ENCODE results near the gene CACHD1. TPM values are rescaled to one million over a fixed set of nuclear protein-coding genes. Genes with fewer than 3 reads are reported as not detected.

The CACHD1 gene
- total RNA-seq, 3 donors from 2014 or later (not counting 1 experiment from before 2014, with no cell fraction given), result not detected

GRCh38 chr1:64594446-64594845 lies 124.5 kb downstream of the CACHD1 start:
- Mint-ChIP-seq H3K9me3 (no peaks in the 10 kb centered on the region), H3K27ac (no peak overlapping the region), H3K4me1 (no peaks in the 10 kb centered on the region), H3K4me3 (no peak overlapping the region), H3K27me3 (ENCODE audit: low read depth in 2 of 2) (peaks cover 5 to 13% of the 10 kb centered on the region in 2 donors), H3K36me3 (no peaks in the 10 kb centered on the region)
- Histone ChIP-seq H3K27me3 (ENCODE audit: control insufficient read depth, insufficient read depth, low read length) (no peaks in the 10 kb centered on the region), H3K27ac (ENCODE audit: low read length) (no peak overlapping the region), H3K4me3 (ENCODE audit: low read length) (no peak overlapping the region), H3K36me3 (ENCODE audit: control insufficient read depth, insufficient read depth, low read length) (no peaks in the 10 kb centered on the region), H3K9me3 (ENCODE audit: control insufficient read depth, insufficient read depth, low read length) (no peaks in the 10 kb centered on the region), H3K4me1 (ENCODE audit: control insufficient read depth, insufficient read depth, low read length) (no peaks in the 10 kb centered on the region)
- TF ChIP-seq, protein P1, sequence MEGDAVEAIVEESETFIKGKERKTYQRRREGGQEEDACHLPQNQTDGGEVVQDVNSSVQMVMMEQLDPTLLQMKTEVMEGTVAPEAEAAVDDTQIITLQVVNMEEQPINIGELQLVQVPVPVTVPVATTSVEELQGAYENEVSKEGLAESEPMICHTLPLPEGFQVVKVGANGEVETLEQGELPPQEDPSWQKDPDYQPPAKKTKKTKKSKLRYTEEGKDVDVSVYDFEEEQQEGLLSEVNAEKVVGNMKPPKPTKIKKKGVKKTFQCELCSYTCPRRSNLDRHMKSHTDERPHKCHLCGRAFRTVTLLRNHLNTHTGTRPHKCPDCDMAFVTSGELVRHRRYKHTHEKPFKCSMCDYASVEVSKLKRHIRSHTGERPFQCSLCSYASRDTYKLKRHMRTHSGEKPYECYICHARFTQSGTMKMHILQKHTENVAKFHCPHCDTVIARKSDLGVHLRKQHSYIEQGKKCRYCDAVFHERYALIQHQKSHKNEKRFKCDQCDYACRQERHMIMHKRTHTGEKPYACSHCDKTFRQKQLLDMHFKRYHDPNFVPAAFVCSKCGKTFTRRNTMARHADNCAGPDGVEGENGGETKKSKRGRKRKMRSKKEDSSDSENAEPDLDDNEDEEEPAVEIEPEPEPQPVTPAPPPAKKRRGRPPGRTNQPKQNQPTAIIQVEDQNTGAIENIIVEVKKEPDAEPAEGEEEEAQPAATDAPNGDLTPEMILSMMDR (IDR thresholded peaks at IDR 0.05), result no peak
- DNase-seq (no peak), ATAC-seq (no peak)
- WGBS (ENCODE audit: insufficient coverage), result 100% methylated on average over 4 of the region's 4 CpGs
- intact Hi-C loops (cut with micrococcal nuclease), result no loop called here

GRCh38 chr1:64595871-64596515 lies 126.1 kb downstream of the CACHD1 start:
- 90% methylated on average over 4 of the region's 5 CpGs for WGBS (ENCODE audit: insufficient coverage)
- TF ChIP-seq, protein P1 (IDR thresholded peaks at IDR 0.05), result no peak
- intact Hi-C loops (cut with micrococcal nuclease), result no loop called here
- Mint-ChIP-seq H3K4me1 (no peaks in the 10 kb centered on the region), H3K9me3 (no peaks in the 10 kb centered on the region), H3K27ac (no peak overlapping the region), H3K27me3 (ENCODE audit: low read depth in 2 of 2) (peaks cover 13 to 14% of the 10 kb centered on the region in 2 donors), H3K4me3 (no peak overlapping the region), H3K36me3 (no peaks in the 10 kb centered on the region)
- Histone ChIP-seq H3K4me3 (ENCODE audit: low read length) (no peak overlapping the region), H3K9me3 (ENCODE audit: control insufficient read depth, insufficient read depth, low read length) (no peaks in the 10 kb centered on the region), H3K4me1 (ENCODE audit: control insufficient read depth, insufficient read depth, low read length) (no peaks in the 10 kb centered on the region), H3K27me3 (ENCODE audit: control insufficient read depth, insufficient read depth, low read length) (no peaks in the 10 kb centered on the region), H3K36me3 (ENCODE audit: control insufficient read depth, insufficient read depth, low read length) (no peaks in the 10 kb centered on the region), H3K27ac (ENCODE audit: low read length) (no peak overlapping the region)
- ATAC-seq (no peak), DNase-seq (no peak)

DNA sequence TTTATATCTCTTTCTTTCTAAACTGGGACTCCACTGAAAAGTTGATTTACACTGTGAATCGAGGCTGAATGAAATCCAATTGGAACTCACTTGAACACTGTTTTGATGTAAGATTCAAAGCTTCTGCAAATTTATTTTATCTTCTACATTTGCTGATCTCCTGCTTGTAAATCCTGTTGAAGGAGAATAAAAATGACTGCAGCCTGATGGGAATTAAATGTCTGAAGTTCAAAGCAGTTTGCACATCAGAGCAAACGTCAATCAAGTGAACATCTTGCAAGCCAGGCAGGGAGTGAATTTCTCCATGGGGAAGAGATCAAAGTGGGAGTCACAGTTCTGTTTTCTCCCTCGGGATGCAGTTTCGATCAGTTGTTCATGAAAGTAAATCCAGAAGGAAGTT lies 127.2 kb downstream of the CACHD1 start:
- no peaks in the 10 kb centered on the region for H3K9me3 ChIP-seq (ENCODE audit: control insufficient read depth, insufficient read depth, low read length)
- no peaks in the 10 kb centered on the region for H3K9me3 Mint-ChIP-seq
- DNase-seq (no peak), ATAC-seq (no peak)
- no peaks in the 10 kb centered on the region for H3K36me3 ChIP-seq (ENCODE audit: control insufficient read depth, insufficient read depth, low read length)
- H3K27me3 Mint-ChIP-seq (ENCODE audit: low read depth in 2 of 2), result peaks cover 13% of the 10 kb centered on the region in 2 donors
- H3K27ac ChIP-seq (ENCODE audit: low read length), result no peak overlapping the region
- H3K4me3 ChIP-seq (ENCODE audit: low read length), result no peak overlapping the region
- TF ChIP-seq, protein P1 (IDR thresholded peaks at IDR 0.05), result no peak
- no peaks in the 10 kb centered on the region for H3K36me3 Mint-ChIP-seq
- H3K27ac Mint-ChIP-seq, result no peak overlapping the region
- intact Hi-C loops (cut with micrococcal nuclease), result no loop called here
- WGBS (ENCODE audit: insufficient coverage), result 86% methylated on average over 3 of the region's 4 CpGs
- no peaks in the 10 kb centered on the region for H3K4me1 ChIP-seq (ENCODE audit: control insufficient read depth, insufficient read depth, low read length)
- no peak overlapping the region for H3K4me3 Mint-ChIP-seq
- H3K27me3 ChIP-seq (ENCODE audit: control insufficient read depth, insufficient read depth, low read length), result no peaks in the 10 kb centered on the region
- H3K4me1 Mint-ChIP-seq, result no peaks in the 10 kb centered on the region

DNA sequence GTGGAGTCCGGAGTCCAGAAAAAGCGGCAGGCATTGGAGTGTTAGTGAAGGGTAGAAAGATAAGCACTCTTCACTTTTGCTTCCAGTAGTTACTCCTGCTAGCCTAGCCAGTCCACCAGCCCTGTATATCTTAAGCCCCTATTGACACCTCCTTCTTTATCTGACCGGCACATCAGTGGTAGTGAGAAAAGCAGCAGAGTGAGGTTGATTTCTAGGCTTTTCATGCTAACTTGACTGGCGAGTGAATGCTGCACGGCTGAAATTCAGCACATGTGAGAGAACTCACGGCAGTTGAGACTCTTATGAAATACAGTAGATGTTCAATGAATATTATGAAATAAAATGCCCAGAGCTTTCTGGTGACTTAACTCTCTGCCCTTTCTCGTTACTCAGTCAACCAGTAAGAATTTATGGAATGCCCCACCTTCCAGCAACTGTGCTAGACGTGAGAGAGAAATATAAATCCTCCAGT lies 128.2 kb downstream of the CACHD1 start:
- H3K9me3 ChIP-seq (ENCODE audit: control insufficient read depth, insufficient read depth, low read length), result no peaks in the 10 kb centered on the region
- no peak overlapping the region for H3K4me3 ChIP-seq (ENCODE audit: low read length)
- no peaks in the 10 kb centered on the region for H3K27me3 ChIP-seq (ENCODE audit: control insufficient read depth, insufficient read depth, low read length)
- WGBS (ENCODE audit: insufficient coverage), result 89% methylated on average over 7 of the region's 8 CpGs
- DNase-seq, result no peak
- H3K27ac ChIP-seq (ENCODE audit: low read length), result no peak overlapping the region
- intact Hi-C loops (cut with micrococcal nuclease), result no loop called here
- Mint-ChIP-seq H3K36me3 (no peaks in the 10 kb centered on the region), H3K27me3 (ENCODE audit: low read depth in 2 of 2) (peaks cover 13% of the 10 kb centered on the region in 2 donors), H3K27ac (no peak overlapping the region), H3K4me1 (no peaks in the 10 kb centered on the region), H3K4me3 (no peak overlapping the region), H3K9me3 (no peaks in the 10 kb centered on the region)
- no peaks in the 10 kb centered on the region for H3K36me3 ChIP-seq (ENCODE audit: control insufficient read depth, insufficient read depth, low read length)
- no peaks in the 10 kb centered on the region for H3K4me1 ChIP-seq (ENCODE audit: control insufficient read depth, insufficient read depth, low read length)
- ATAC-seq, result no peak
- TF ChIP-seq, protein P1 (IDR thresholded peaks at IDR 0.05), result no peak

Measured in natural killer cell (primary cell).